NT2/D1 (cell line): ENCODE data around the gene ZNF543.

Source experiments
- SUZ12 ChIP-seq: IDR thresholded peaks from 2 replicates; pipeline ENCODE4 v1.6.1; 2011; ENCODE audit not compliant: insufficient read length, insufficient read depth; ENCODE audit errors: extremely low read depth
- YY1 ChIP-seq: IDR thresholded peaks from 2 replicates; pipeline ENCODE4 v1.6.1; 2011; ENCODE audit not compliant: insufficient read length, insufficient read depth
- ZNF274 ChIP-seq: IDR thresholded peaks from 2 replicates; pipeline ENCODE4 v1.6.1; 2011; ENCODE audit warnings: mild to moderate bottlenecking, low read depth, low read length

DNA sequence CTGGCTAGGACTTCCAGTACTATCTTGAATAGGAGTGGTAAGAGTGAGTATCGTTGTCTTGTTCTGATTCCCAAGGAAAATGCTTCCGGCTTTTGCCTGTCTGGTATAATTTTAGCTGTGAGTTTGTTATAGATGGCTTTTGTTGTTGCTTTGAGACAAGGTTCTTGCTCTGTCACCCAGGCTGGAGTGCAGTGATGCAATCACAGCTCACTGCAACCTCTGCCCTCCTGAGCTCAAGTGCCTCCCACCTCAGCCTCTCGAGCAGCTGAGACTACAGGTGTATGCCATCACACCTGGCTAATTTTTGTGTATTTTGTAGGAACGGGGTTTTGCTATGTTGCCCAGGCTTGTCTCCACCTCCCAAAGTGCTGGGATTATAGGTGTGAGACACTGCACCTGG, 6.1 kb upstream of the ZNF543 start:
- TF ChIP-seq SUZ12 (no peak), ZNF274 (no peak), YY1 (no peak)
